CD4-positive, alpha-beta T cell (primary cell): Measurements from ENCODE around the gene NUP210L. TPM values are rescaled to one million over a fixed set of nuclear protein-coding genes. Genes with fewer than 3 reads are reported as not detected.
"Not testable (repeated sequence)": the region's sequence is repeated elsewhere in the genome, so short reads cannot be mapped to it uniquely, and the experiment has no call there.

Experiments
- ATAC-seq: fragments of 200-7000 bp; cut with Tn5 transposase; one replicate; pipeline ENCODE4 v1.10.0; 2022; ENCODE audit warnings: mild to moderate bottlenecking; ENCODE audit not compliant: poor library complexity
- CTCF ChIA-PET: fragments of 350-600 bp; sonication (Branson Sonifier 250); formaldehyde crosslinking; loops from one replicate; lab custom pipeline; 2021; ENCODE audit warnings: antibody characterized with exemption, inconsistent platforms; lab: Charles Lee
- POLR2A ChIA-PET: fragments of 350-600 bp; sonication (Branson Sonifier 250); formaldehyde crosslinking; loops from one replicate; lab custom pipeline; 2021; ENCODE audit warnings: antibody characterized with exemption, inconsistent platforms; lab: Charles Lee
- DNase-seq, 14 experiments: peaks; one replicate each; pipeline ENCODE4 v3.0.0-alpha.2; 2013 to 2020; ENCODE audit warnings: mixed read lengths in 2 of 14
- H3K27ac ChIP-seq, 2 donors: one replicate each; pipeline versions ENCODE4 v1.5.1 to v1.7.0; 2013; ENCODE audit warnings: low read length in 2 of 2, low read depth in 1 of 2, mild to moderate bottlenecking in 1 of 2
- H3K27me3 ChIP-seq, 2 experiments: 1 replicate in 1 of 2; 2 replicates in 1 of 2; pipeline versions ENCODE4 v1.6.1 to v1.7.0; 2013; ENCODE audit warnings: low read length in 2 of 2, control low read depth in 1 of 2, mild to moderate bottlenecking in 1 of 2, moderate library complexity in 1 of 2; ENCODE audit not compliant: insufficient read depth in 2 of 2, control insufficient read depth in 1 of 2
- H3K36me3 ChIP-seq: one replicate; pipeline ENCODE4 v1.6.1; 2013; ENCODE audit warnings: low read length, control low read depth; ENCODE audit not compliant: insufficient read depth
- H3K4me1 ChIP-seq: one replicate; pipeline ENCODE4 v1.6.1; 2013; ENCODE audit warnings: low read length, control low read depth; ENCODE audit not compliant: insufficient read depth
- H3K4me3 ChIP-seq: one replicate; pipeline ENCODE4 v1.5.1; 2013; ENCODE audit warnings: mild to moderate bottlenecking, low read length, moderate library complexity
- H3K9me3 ChIP-seq, 2 experiments: 1 replicate in 1 of 2; 2 replicates in 1 of 2; pipeline versions ENCODE4 v1.6.1 to v1.7.0; 2013; ENCODE audit warnings: low read length in 2 of 2, mild to moderate bottlenecking in 2 of 2, control low read depth in 1 of 2, moderate library complexity in 1 of 2; ENCODE audit not compliant: control insufficient read depth in 1 of 2, insufficient read depth in 1 of 2
- H3K27ac Mint-ChIP-seq: one replicate; pipeline ENCODE4 v1.8.0; 2020; ENCODE audit warnings: mixed read lengths
- H3K27me3 Mint-ChIP-seq: one replicate; pipeline ENCODE4 v1.8.0; 2021; ENCODE audit warnings: mixed read lengths
- H3K36me3 Mint-ChIP-seq: one replicate; pipeline ENCODE4 v1.8.0; 2021; ENCODE audit warnings: low read depth, mixed read lengths
- H3K4me1 Mint-ChIP-seq: one replicate; pipeline ENCODE4 v1.8.0; 2021; ENCODE audit warnings: low read depth, mixed read lengths
- H3K4me3 Mint-ChIP-seq: one replicate; pipeline ENCODE4 v1.8.0; 2020; ENCODE audit warnings: mild to moderate bottlenecking, mixed read lengths
- H3K9me3 Mint-ChIP-seq: one replicate; pipeline ENCODE4 v1.8.0; 2020; ENCODE audit warnings: mixed read lengths
- intact Hi-C, 2 experiments: fragments of 100-400 bp; cut with DNase I in 1 of 2; cut with micrococcal nuclease in 1 of 2; formaldehyde crosslinking; loops; one replicate each; pipeline versions ENCODE4 v1.15.1 to v1.9.0; 2023 to 2025; cut with DNase I, micrococcal nuclease
- total RNA-seq, 174 experiments: library from RNA in 2 of 174; stranded (reverse) in 2 of 174; gene quantifications; one replicate each; pipeline ENCODE4 v1.2.3 and lab custom pipeline; 2021 to 2026
- TF ChIP-seq, protein P1 (sequence below): fragments of 200-600 bp; IDR thresholded peaks from one replicate; pipeline ENCODE4 v1.8.0; 2022; ENCODE audit warnings: antibody characterized with exemption, mild to moderate bottlenecking

Gene NUP210L
- total RNA-seq, 2 experiments from 2014 or later, result 0.03 to 0.08 TPM

DNA sequence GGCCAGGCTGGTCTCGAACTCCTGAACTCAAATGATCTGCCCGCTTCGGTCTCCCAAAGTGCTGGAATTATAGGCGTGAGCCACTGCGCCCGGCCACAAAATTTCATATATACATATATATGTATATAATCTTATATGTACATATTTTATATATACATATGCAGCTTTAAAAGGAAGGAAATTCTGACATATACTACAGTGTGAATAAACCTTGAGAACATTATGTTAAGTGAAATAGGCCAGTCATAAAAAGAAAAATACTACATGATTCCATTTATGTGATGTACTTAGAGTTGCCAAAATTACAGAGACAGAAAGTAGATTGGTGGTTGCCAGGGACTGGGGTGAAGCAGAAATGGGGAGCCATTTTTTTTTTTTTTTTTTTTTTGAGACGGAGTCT lies 63.2 kb downstream of the NUP210L start:
- no peaks in the 10 kb centered on the region for H3K9me3 Mint-ChIP-seq
- Histone ChIP-seq H3K27me3 (no peaks in the 10 kb centered on the region), H3K27ac (no peak overlapping the region), H3K36me3 (no peaks in the 10 kb centered on the region), H3K4me1 (no peaks in the 10 kb centered on the region), H3K9me3 (no peaks in the 10 kb centered on the region), H3K4me3 (no peak overlapping the region)
- ChIA-PET POLR2A (no interaction called here), CTCF (no interaction called here)
- DNase-seq (no peak), ATAC-seq (no peak)
- intact Hi-C loops, result no loop called here
- H3K36me3 Mint-ChIP-seq, result no peaks in the 10 kb centered on the region
- TF ChIP-seq, protein P1, sequence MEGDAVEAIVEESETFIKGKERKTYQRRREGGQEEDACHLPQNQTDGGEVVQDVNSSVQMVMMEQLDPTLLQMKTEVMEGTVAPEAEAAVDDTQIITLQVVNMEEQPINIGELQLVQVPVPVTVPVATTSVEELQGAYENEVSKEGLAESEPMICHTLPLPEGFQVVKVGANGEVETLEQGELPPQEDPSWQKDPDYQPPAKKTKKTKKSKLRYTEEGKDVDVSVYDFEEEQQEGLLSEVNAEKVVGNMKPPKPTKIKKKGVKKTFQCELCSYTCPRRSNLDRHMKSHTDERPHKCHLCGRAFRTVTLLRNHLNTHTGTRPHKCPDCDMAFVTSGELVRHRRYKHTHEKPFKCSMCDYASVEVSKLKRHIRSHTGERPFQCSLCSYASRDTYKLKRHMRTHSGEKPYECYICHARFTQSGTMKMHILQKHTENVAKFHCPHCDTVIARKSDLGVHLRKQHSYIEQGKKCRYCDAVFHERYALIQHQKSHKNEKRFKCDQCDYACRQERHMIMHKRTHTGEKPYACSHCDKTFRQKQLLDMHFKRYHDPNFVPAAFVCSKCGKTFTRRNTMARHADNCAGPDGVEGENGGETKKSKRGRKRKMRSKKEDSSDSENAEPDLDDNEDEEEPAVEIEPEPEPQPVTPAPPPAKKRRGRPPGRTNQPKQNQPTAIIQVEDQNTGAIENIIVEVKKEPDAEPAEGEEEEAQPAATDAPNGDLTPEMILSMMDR, result no peak
- H3K4me1 Mint-ChIP-seq, result no peaks in the 10 kb centered on the region
- no peak overlapping the region for H3K27ac Mint-ChIP-seq
- no peak overlapping the region for H3K4me3 Mint-ChIP-seq
- H3K27me3 Mint-ChIP-seq, result no peaks in the 10 kb centered on the region

DNA sequence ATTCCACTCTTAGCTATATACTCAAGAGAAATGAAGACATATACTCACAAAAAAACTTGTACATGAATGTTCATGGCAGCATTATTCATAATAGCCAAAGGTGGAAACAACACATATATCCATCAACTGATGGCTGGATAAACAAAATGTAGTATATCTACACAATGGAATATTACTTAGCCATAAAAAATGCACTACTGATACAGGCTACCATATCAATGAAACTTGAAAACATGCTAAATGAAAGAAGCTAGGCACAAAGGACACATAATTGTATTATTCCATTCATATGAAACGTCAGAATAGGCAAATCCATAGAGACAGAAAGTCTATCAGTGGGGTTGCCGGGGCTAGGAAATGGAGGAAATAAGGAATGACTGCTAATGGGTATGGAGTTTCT lies 67.3 kb downstream of the NUP210L start:
- Histone ChIP-seq H3K36me3 (no peaks in the 10 kb centered on the region), H3K27me3 (no peaks in the 10 kb centered on the region), H3K4me3 (no peak overlapping the region), H3K4me1 (no peaks in the 10 kb centered on the region), H3K27ac (no peak overlapping the region), H3K9me3 (no peaks in the 10 kb centered on the region)
- TF ChIP-seq, protein P1, result no peak
- CTCF ChIA-PET, result interaction anchor here (1.2 kb wide), 1 partner anchor 12 kb away, joined by 3 read pairs; no protein-coding TSS in a partner anchor
- Mint-ChIP-seq H3K36me3 (no peaks in the 10 kb centered on the region), H3K27me3 (peaks cover 4% of the 10 kb centered on the region), H3K9me3 (peaks cover 3% of the 10 kb centered on the region), H3K4me1 (no peaks in the 10 kb centered on the region), H3K27ac (no peak overlapping the region), H3K4me3 (no peak overlapping the region)
- intact Hi-C loops, result no loop called here
- POLR2A ChIA-PET, result no interaction called here
- DNase-seq (no peak), ATAC-seq (no peak)

DNA sequence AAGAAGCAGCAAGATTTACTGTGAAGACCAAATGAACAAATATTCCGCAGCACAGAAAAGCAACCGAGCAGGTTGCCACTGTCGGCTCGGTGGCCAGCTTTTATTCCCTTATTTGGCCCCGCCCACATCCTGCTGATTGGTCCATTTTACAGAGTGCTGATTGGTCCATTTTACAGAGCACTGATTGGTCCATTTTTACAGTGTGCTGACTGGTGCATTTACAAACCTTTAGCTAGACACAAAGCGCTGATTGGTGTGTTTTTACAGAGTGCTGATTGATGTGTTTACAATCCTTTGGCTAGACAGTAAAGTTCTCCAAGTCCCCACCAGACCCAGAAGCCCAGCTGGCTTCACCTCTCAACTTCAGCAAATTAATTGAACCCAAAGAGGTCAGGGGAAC lies 71.8 kb downstream of the NUP210L start:
- H3K4me1 ChIP-seq, intact Hi-C loops, CTCF ChIA-PET, H3K27ac ChIP-seq, H3K4me3 Mint-ChIP-seq, H3K36me3 ChIP-seq, H3K4me3 ChIP-seq, H3K4me1 Mint-ChIP-seq, H3K9me3 Mint-ChIP-seq, H3K9me3 ChIP-seq, ATAC-seq, H3K27ac Mint-ChIP-seq, H3K27me3 Mint-ChIP-seq, POLR2A ChIA-PET, H3K36me3 Mint-ChIP-seq, H3K27me3 ChIP-seq, DNase-seq: not testable (repeated sequence)
